Activated CD4-positive, alpha-beta T cell treated with anti-CD3 and anti-CD28 coated beads, Interleukin-2, Interleukin-4, amounts not matched to agents 100 ng/mL and 50 ng/mL, durations not matched to agents 16 hours and 8 hours (primary cell): ENCODE measurements around the gene UBQLN4.
A peak's percentile ranks its signal among the peaks of the same experiment; 100 is the strongest.

Experiments used
- DNase-seq: peaks from one replicate; pipeline ENCODE4 v3.0.0-alpha.2; 2020; ENCODE audit warnings: low spot score

Gene UBQLN4

GRCh38 chr1:156053768-156054499 is at the start of gene UBQLN4:
UBQLN4 (minus strand) TSS chr1:156053798; CDS start chr1:156053701, 97 bp downstream.
- peak; percentile 90 for DNase-seq

GRCh38 chr1:156102633-156103511 is 49.3 kb upstream of the UBQLN4 start:
- no peak for DNase-seq

GRCh38 chr1:156101880-156102279 is 48.3 kb upstream of the UBQLN4 start:
- DNase-seq, result no peak

- no peak for DNase-seq
These were observed 46.8 kb upstream of the UBQLN4 start for GRCh38 chr1:156100205-156100995.

GRCh38 chr1:156099282-156099681 is 45.7 kb upstream of the UBQLN4 start:
- DNase-seq, result no peak

GRCh38 chr1:156098784-156099183 is 45.2 kb upstream of the UBQLN4 start:
- no peak for DNase-seq

GRCh38 chr1:156097499-156098178 is 44.0 kb upstream of the UBQLN4 start:
- DNase-seq, result peak; percentile 78

GRCh38 chr1:156096640-156097391 is 43.2 kb upstream of the UBQLN4 start:
- DNase-seq, result peak; percentile 99

- DNase-seq, result no peak
These were observed 42.4 kb upstream of the UBQLN4 start for GRCh38 chr1:156095906-156096508.

- DNase-seq, result no peak
These were observed 38.0 kb upstream of the UBQLN4 start for GRCh38 chr1:156091610-156092009.

GRCh38 chr1:156090840-156091188 is 37.2 kb upstream of the UBQLN4 start:
- DNase-seq, result peak; percentile 89

- no peak for DNase-seq
These were observed 36.7 kb upstream of the UBQLN4 start for GRCh38 chr1:156090138-156090839.

GRCh38 chr1:156089704-156090103 is 36.1 kb upstream of the UBQLN4 start:
- no peak for DNase-seq

- no peak for DNase-seq
These were observed 32.7 kb upstream of the UBQLN4 start for GRCh38 chr1:156086256-156086662.

GRCh38 chr1:156083800-156084790 is 30.5 kb upstream of the UBQLN4 start:
- DNase-seq, result no peak

- DNase-seq, result no peak
These were observed 28.9 kb upstream of the UBQLN4 start, which contains the start of gene MEX3A for GRCh38 chr1:156082309-156083091. MEX3A (minus strand) TSS chr1:156082465; CDS start chr1:156081998, 467 bp downstream.

- DNase-seq, result no peak
These were observed 28.3 kb upstream of the UBQLN4 start for GRCh38 chr1:156081917-156082308.
